ENCODE measurements around the gene LYPLA2. TPM values are rescaled to one million over a fixed set of nuclear protein-coding genes. Genes with fewer than 3 reads are reported as not detected.
A peak's percentile ranks its signal among the peaks of the same experiment; 100 is the strongest.

The LYPLA2 gene
- polyA plus RNA-seq, 1 of the 3 experiments (the other 2 are of a cell fraction) = 109 TPM

DNA sequence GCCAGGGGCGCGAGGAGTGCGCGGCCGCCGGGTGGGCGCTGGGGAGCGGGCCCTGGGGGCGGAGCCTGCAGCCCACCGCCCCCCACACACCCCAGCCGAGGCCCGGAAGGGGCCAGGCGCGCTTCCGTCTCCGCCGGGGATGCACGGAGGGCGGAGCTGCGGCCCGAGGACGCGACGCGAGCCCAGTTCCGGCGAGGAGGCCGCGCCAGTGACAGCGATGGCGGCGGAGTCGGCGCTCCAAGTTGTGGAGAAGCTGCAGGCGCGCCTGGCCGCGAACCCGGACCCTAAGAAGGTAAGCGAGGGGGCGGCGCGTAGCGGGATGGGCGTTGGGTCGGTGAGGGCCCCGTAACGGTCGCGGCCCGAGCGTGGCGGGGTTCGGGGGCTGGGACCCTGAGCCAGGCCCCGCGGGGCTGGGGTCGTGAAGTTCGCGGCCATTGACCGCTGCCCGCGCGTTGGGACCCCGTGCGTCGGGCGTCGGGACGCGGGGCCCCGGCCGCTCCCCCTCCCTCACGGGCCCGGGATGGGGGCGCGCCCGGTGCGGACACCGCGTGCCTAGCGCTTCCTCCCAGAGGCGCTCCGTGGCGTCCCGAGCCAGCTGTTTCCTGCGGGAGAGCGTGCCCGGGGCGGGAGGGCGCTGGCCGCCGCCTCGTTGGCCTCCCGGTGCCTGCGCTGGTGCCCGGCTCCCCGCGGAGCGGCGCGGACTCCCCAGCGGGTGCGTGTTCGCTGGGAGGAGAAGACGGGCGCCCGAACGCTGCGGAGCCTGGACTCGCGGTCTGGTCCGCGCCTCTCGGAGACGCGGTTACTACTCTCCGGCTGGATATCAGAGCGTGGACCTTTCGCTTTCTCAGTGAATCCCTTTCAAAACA, 47.4 kb upstream of the LYPLA2 start, which contains the start of gene ELOA:
Gene ELOA, plus strand, starts transcription at position 185 of the 866 bp plus-strand sequence. Its CDS starts 33 bp downstream, at position 218.
- DNase-seq = peak; percentile 99
- WGBS (ENCODE audit: low lambda C conversion rate) = 2% methylated on average over 24 of the region's 119 CpGs
- peaks cover 26% of the 10 kb centered on the region for H3F3A ChIP-seq (replicated peaks; ENCODE audit: insufficient read depth)
- peak within 1 kb of the TSS; percentile 83 for H2AFZ ChIP-seq (ENCODE audit: low read depth)
- no peaks in the 10 kb centered on the region for H3K9me3 ChIP-seq
- peak within 1 kb of the TSS; percentile 90 for H3K4me2 ChIP-seq
- ChIA-PET POLR2A (interaction anchor here (0.9 to 1.8 kb wide), 7 partner anchors 20 to 399 kb away, joined by 3 to 6 read pairs (median 3); partner anchors contain the start of genes HMGCL, HNRNPR, LYPLA2 and RPL11), CTCF (interaction anchor here (0.6 to 4.2 kb wide), 8 partner anchors 8 to 1175 kb away, joined by 3 to 21 read pairs (median 4); no protein-coding TSS in a partner anchor)
- peaks cover 6 to 16% of the 10 kb centered on the region in 2 experiments for H3K36me3 ChIP-seq (replicated peaks in 1 of 2; ENCODE audit: control insufficient read depth in 1 of 2, insufficient read depth in 2 of 2, low read length in 1 of 2)
- H3K9ac ChIP-seq = peak within 1 kb of the TSS; percentile 79
- H3K27me3 ChIP-seq (ENCODE audit: insufficient read depth) = no peaks in the 10 kb centered on the region
- TF ChIP-seq RCOR1 (IDR thresholded peaks at IDR 0.05; ENCODE audit: low read length) = 0 out of 2 replicates have a peak, but pooled peaks have one; percentile 3
- TF ChIP-seq EP300 (IDR thresholded peaks at IDR 0.05; ENCODE audit: borderline replicate concordance in 1 of 2, low read depth in 1 of 2, low read length in 1 of 2) = no peak
- no peak for TF ChIP-seq TEAD4 (IDR thresholded peaks at IDR 0.05; ENCODE audit: borderline replicate concordance, insufficient read depth)
- peak; percentile 83 for TF ChIP-seq POLR2AphosphoS5 (IDR thresholded peaks at IDR 0.05; ENCODE audit: low read depth, low read length)
- TF ChIP-seq, protein P1, sequence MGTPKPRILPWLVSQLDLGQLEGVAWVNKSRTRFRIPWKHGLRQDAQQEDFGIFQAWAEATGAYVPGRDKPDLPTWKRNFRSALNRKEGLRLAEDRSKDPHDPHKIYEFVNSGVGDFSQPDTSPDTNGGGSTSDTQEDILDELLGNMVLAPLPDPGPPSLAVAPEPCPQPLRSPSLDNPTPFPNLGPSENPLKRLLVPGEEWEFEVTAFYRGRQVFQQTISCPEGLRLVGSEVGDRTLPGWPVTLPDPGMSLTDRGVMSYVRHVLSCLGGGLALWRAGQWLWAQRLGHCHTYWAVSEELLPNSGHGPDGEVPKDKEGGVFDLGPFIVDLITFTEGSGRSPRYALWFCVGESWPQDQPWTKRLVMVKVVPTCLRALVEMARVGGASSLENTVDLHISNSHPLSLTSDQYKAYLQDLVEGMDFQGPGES (IDR thresholded peaks at IDR 0.05; ENCODE audit: low read depth, low read length) = no peak
- peak; percentile 87 for TF ChIP-seq GABPA (IDR thresholded peaks at IDR 0.05; ENCODE audit: low read depth)
- TF ChIP-seq, protein P2, sequence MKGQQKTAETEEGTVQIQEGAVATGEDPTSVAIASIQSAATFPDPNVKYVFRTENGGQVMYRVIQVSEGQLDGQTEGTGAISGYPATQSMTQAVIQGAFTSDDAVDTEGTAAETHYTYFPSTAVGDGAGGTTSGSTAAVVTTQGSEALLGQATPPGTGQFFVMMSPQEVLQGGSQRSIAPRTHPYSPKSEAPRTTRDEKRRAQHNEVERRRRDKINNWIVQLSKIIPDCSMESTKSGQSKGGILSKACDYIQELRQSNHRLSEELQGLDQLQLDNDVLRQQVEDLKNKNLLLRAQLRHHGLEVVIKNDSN (IDR thresholded peaks at IDR 0.05; ENCODE audit: borderline replicate concordance, low read depth) = no peak
- peak; percentile 77 for TF ChIP-seq MXI1 (IDR thresholded peaks at IDR 0.05; ENCODE audit: low read depth, low read length)
- peak; percentile 90 for TF ChIP-seq YY1 (IDR thresholded peaks at IDR 0.05; ENCODE audit: low read depth)
- TF ChIP-seq, protein P3, sequence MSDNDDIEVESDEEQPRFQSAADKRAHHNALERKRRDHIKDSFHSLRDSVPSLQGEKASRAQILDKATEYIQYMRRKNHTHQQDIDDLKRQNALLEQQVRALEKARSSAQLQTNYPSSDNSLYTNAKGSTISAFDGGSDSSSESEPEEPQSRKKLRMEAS (IDR thresholded peaks at IDR 0.05; ENCODE audit: low read depth) = peak; percentile 39
- peak; percentile 56; the same call in 1 of the 2 replicates for TF ChIP-seq SIN3A (IDR thresholded peaks at IDR 0.05; ENCODE audit: borderline replicate concordance, low read depth, low read length)
- peak; percentile 83 for TF ChIP-seq TAF1 (IDR thresholded peaks at IDR 0.05; ENCODE audit: borderline replicate concordance, low read depth, low read length)
- peak; percentile 38; the same call in 1 of the 2 replicates for TF ChIP-seq ELF1 (IDR thresholded peaks at IDR 0.05)
- H3K9me2 ChIP-seq = no peaks in the 10 kb centered on the region
- peak within 1 kb of the TSS; percentile 74 to 93 for H3K4me3 ChIP-seq (ENCODE audit: low read depth in 2 of 2, low read length in 1 of 2)
- peaks cover 4 to 14% of the 10 kb centered on the region in 2 experiments; a peak in 2 of 4 replicates for H3K4me1 ChIP-seq (ENCODE audit: control insufficient read depth in 1 of 2, insufficient read depth in 2 of 2, low read depth in 1 of 2, low read length in 1 of 2)
- peak within 1 kb of the TSS; percentile 64 to 88; a peak in 3 of 4 replicates for H3K27ac ChIP-seq (ENCODE audit: low read depth in 2 of 2, low read length in 1 of 2)
- peaks cover 46% of the 10 kb centered on the region for H4K20me1 ChIP-seq (ENCODE audit: insufficient read depth)
- H3K79me2 ChIP-seq (ENCODE audit: insufficient read depth) = peaks cover 52% of the 10 kb centered on the region

Measured in SK-N-SH (cell line).